Suprapubic skin (tissue), 4 donors: ENCODE results near the gene CSNK1G2.

ENCODE experiments used
- CTCF ChIP-seq, 2 donors: fragments of 200-600 bp in 1 of 2; fragments of 450-650 bp in 1 of 2; sonication (generic) in 1 of 2; IDR thresholded peaks; one replicate each; pipeline ENCODE4 v1.5.1; 2016 to 2019; ENCODE audit warnings: antibody characterized with exemption in 2 of 2, mild to moderate bottlenecking in 1 of 2, moderate library complexity in 1 of 2
- POLR2A ChIP-seq, 2 donors: fragments of 450-650 bp; IDR thresholded peaks; one replicate each; pipeline ENCODE4 v1.6.1; 2017; ENCODE audit warnings: antibody characterized with exemption in 2 of 2, mild to moderate bottlenecking in 2 of 2, moderate library complexity in 2 of 2
- POLR2AphosphoS5 ChIP-seq, 3 donors: sonication (generic); formaldehyde crosslinking; IDR thresholded peaks; one replicate each; pipeline ENCODE4 v1.6.1; 2017; ENCODE audit warnings: antibody characterized with exemption in 3 of 3

DNA sequence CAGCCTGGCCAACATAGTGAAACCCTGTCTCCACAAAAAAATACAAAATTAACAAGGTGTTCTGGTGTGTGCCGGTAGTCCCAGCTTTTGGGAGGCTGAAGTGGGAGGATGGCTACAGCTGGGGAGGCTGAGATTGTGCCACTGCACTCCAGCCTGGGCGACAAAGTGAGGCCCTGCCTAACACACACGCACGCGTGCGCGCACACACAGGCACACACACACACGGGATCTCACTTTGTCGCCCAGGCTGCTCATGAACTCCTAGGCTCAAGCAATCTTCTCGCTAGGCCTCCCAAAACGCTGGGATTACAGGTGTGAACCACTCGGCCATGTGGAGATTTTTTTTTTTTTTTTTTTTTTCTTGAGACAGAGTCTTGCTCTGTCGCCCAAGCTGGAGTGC is 77.8 kb downstream of the CSNK1G2 start:
- TF ChIP-seq CTCF (IDR thresholded peaks at IDR 0.05) (no peak), POLR2AphosphoS5 (IDR thresholded peaks at IDR 0.05) (no peak), POLR2A (IDR thresholded peaks at IDR 0.05) (no peak)
